Transverse colon (tissue), 4 donors: Measurements from ENCODE around the gene TARDBP.

ENCODE experiments used
- POLR2A ChIP-seq: fragments of 450-650 bp; IDR thresholded peaks from one replicate; pipeline ENCODE4 v1.6.1; 2016; ENCODE audit warnings: antibody characterized with exemption, mild to moderate bottlenecking, moderate library complexity
- POLR2AphosphoS5 ChIP-seq, 3 donors: sonication (generic); formaldehyde crosslinking; IDR thresholded peaks; one replicate each; pipeline ENCODE4 v1.6.1; 2016; ENCODE audit warnings: antibody characterized with exemption in 3 of 3
- TF ChIP-seq, protein P1 (sequence below), 5 experiments: fragments of 200-600 bp in 3 of 5; fragments of 450-650 bp in 2 of 5; sonication (generic) in 3 of 5; IDR thresholded peaks; 1 replicate in 2 of 5; 2 replicates in 3 of 5; pipeline ENCODE4 v1.5.1; 2016 to 2017; ENCODE audit warnings: antibody characterized with exemption in 5 of 5, inconsistent platforms in 3 of 5, mild to moderate bottlenecking in 2 of 5, moderate library complexity in 1 of 5

DNA sequence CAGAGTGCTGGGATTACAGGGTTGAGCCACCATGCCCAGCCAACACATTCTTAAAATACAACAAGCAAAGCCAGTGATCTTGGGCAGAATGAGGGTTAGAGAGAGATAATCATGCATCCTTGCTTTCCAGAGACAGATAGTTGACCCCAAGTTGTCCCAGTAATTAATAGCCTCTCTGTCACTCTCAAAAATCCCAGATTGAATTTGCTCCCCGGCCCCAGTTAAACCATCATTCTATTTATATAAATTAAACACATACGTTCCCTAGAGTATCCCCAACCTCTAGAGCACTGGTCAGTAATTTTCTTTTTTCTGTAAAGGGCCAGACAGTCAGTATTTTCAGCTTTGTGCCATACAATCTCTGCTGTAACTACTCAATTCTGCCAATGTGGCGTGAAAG is 16.4 kb upstream of the TARDBP start:
- no peak for TF ChIP-seq POLR2A
- no peak for TF ChIP-seq POLR2AphosphoS5 (IDR thresholded peaks at IDR 0.05)
- TF ChIP-seq, protein P1, sequence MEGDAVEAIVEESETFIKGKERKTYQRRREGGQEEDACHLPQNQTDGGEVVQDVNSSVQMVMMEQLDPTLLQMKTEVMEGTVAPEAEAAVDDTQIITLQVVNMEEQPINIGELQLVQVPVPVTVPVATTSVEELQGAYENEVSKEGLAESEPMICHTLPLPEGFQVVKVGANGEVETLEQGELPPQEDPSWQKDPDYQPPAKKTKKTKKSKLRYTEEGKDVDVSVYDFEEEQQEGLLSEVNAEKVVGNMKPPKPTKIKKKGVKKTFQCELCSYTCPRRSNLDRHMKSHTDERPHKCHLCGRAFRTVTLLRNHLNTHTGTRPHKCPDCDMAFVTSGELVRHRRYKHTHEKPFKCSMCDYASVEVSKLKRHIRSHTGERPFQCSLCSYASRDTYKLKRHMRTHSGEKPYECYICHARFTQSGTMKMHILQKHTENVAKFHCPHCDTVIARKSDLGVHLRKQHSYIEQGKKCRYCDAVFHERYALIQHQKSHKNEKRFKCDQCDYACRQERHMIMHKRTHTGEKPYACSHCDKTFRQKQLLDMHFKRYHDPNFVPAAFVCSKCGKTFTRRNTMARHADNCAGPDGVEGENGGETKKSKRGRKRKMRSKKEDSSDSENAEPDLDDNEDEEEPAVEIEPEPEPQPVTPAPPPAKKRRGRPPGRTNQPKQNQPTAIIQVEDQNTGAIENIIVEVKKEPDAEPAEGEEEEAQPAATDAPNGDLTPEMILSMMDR (IDR thresholded peaks at IDR 0.05) = no peak
